ENCODE measurements around the gene OPA1.

The OPA1 gene

GRCh38 chr3:193592841-193593667 lies at the start of gene OPA1:
OPA1 (plus strand) TSS chr3:193593208; CDS start chr3:193593378, 170 bp downstream.
- peak; percentile 99 for DNase-seq

GRCh38 chr3:193544289-193544688 lies 48.7 kb upstream of the OPA1 start:
- no peak for DNase-seq

- DNase-seq: no peak
Measured at GRCh38 chr3:193545304-193545703, 47.7 kb upstream of the OPA1 start.

DNA sequence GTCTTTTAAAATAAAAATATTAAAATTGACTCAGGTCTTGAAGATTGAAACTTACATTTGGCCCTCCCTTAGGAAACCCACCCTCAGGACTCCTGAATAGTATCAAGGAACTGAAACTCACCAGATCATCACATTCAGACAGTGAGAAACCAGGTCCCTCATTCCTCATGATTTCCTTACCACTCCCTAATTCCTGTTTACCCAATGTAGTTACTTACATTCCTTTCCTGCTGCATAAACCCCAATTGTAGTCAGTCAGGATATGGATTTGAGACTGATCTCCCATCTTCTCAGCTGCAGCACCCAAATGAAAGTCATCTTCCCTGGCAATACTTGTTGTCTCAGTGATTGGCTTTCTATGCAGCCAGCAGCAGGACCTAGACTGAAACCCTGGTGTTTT lies 46.9 kb upstream of the OPA1 start:
- no peak for DNase-seq

DNA sequence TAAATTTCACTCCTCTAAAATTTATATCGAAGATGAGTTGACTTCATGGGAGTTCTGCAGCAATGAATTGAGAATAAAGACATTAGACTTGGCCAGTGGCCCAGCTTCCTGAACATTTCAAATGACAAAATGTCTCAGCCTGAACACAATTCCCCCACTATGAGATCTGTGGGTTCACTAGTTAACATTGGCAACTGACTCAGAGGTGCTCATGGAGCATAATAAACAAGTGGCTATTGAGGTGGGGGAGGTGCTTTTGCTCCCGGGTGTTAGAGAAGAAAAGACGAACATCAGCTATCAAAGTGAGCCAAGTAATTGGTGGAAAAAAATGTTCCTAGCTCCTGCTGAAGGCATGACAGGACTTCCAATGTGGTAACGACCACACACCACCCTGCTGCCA lies 44.6 kb upstream of the OPA1 start:
- DNase-seq: no peak

GRCh38 chr3:193552923-193553322 lies 40.1 kb upstream of the OPA1 start:
- DNase-seq: no peak

- DNase-seq: no peak
Measured at GRCh38 chr3:193553586-193553985, 39.4 kb upstream of the OPA1 start.

- no peak for DNase-seq
Measured at GRCh38 chr3:193554811-193555210, 38.2 kb upstream of the OPA1 start, which contains the start of gene ATP13A4. ATP13A4 (minus strand) TSS chr3:193554895; CDS start chr3:193554799, 96 bp downstream.

DNA sequence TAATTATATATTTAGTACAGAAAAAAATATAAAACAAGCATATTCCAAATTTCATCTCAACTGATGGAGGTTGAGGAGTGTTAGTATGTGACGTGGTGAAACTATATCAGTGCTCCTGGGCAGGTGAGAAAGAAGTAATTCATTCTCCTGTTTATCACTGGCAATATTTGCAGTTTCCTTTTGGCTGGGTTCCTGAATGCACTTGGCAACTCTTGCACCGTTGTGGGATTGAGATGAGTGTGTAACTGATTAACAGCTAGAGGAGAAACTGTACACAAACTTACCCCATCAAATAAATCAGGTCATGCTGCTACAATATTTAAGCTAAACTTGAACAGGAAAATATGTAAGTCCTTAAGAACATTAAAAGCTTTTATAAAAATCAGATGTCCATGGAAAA lies 36.2 kb upstream of the OPA1 start:
- no peak for DNase-seq

DNA sequence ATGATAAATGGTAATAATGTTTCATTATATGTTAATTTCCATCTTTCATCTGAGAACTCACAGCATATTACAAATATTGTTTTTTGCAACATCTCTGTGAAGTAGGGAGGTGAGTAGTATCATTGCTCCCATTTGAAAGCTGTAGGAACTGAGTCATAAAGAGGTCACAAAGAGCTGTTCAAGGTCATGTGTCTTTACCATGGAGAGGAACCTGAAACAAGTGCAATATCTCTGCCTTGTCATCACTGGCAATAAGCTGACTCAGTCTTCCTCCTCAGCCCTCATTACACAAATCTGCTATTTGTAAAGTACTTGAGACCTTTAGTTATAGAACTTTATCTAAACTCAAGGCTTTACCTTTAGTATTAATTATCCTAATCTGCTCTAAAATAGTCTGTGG lies 33.9 kb upstream of the OPA1 start:
- no peak for DNase-seq

- DNase-seq: no peak
Measured at GRCh38 chr3:193560091-193560490, 32.9 kb upstream of the OPA1 start.

DNA sequence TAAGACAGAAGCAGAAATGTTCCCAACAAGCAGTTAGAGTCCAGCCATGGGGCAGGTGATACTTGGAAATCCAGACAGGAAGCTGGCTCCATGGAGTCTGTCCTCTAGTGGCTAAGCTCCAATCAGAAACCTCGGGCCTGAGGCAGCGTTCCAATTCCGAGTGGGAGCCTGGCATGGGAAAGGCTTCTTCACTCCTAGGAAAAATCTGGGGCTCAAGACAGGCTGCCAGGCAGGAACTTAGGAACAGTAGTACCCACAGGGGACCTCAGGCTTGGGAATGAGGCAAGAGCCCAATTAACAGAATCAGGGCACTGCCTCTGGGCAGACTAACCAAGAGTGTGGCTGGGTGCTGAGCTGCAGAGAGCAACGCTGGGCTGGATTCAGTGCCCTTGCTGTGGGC lies 32.1 kb upstream of the OPA1 start:
- no peak for DNase-seq

- no peak for DNase-seq
Measured at GRCh38 chr3:193563426-193563825, 29.6 kb upstream of the OPA1 start.

GRCh38 chr3:193564012-193564411 lies 29.0 kb upstream of the OPA1 start:
- no peak for DNase-seq

GRCh38 chr3:193569119-193569518 lies 23.9 kb upstream of the OPA1 start:
- DNase-seq: no peak

- DNase-seq: peak; percentile 47
Measured at GRCh38 chr3:193572426-193572908, 20.5 kb upstream of the OPA1 start.

GRCh38 chr3:193573403-193574191 lies 19.4 kb upstream of the OPA1 start:
- no peak for DNase-seq

- DNase-seq: no peak
Measured at GRCh38 chr3:193574488-193575070, 18.4 kb upstream of the OPA1 start.

DNA sequence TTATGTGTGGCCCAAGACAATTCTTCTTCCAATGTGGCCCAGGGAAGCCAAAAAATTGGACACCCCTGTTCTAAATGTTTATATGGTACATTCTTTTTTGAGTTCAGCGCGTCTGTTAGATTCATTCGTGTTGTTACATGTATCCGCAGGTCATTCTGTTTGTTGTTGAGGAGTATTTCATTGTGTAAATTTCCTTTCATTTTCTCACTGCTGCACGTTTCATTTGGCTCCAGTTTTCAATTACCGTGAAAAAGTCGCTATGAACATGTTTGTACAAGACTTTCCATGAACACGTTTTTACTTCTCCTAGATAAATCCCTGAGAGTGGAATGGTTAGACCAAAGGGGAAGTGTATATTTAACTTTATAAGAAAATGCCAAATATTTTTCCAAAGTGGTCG lies 7.5 kb upstream of the OPA1 start:
- DNase-seq: no peak

DNA sequence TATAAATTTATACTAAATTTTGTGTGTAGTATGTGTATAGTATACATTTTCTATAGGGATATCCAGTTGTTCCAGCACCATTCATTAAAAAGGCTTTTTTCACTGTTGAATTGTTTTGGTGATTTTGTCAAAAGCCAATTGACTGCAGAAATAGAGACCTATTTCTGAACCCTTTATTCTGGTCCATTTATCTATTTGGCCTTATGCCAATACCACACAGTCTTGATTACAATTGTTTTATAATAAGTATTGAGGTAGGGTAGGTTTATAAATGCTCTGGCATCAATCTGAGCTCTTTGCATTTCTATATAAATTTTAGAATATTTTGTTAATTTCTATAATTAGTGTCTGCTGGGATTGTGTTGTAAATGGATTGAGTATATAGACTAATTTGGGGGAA lies 6.5 kb upstream of the OPA1 start:
- no peak for DNase-seq

- DNase-seq: no peak
Measured at GRCh38 chr3:193589129-193589528, 3.9 kb upstream of the OPA1 start.

GRCh38 chr3:193589616-193590015 lies 3.4 kb upstream of the OPA1 start:
- DNase-seq: no peak

DNA sequence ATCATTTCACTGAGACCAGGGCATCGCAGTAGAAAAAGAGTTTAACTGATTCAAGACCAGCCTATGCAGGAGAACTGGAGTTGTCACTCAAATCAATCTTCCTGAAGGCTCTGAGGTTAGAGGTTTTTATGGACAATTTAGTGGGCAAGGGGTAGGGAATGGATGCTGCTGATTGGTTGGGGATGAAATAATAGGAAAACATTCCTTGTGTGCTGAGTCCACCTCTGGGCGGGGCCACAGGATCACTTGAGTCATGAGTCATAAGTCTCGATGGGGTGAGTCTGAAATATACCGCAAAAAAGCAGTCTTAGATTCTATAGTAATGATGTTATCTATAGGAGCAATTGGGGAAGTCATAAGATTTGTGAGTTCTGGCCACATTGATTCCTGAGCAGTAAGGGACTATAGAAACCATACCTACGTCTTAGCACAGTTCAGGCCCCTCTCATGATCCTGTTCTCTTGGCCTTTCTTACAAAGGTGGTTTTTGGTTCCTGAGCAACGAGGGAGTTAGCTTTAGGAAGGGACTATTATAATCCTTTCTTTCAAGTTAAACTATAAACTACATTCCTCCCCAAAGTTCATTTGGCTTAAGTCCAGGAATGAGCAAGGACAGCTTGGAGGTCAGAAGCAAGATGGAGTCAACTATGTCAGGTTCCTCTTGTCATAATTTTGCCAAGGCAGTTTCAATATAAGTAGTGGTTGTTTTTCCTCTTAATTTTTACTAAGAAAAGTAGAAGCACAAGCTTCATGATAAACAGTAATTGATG lies 2.7 kb upstream of the OPA1 start:
- DNase-seq: no peak

All from NCI-H1417 treated with DMSO at 0.1 percent for 48 hours (cell line).